Measurements from ENCODE around the gene BCAS4.

The BCAS4 gene

GRCh38 chr20:50904067-50904570, 109.3 kb downstream of the BCAS4 start:
- DNase-seq (ENCODE audit: low read depth in 3 of 3, low spot score in 1 of 3), result no peak

- DNase-seq (ENCODE audit: low read depth in 3 of 3, low spot score in 1 of 3), result no peak
Measured at GRCh38 chr20:50909413-50909812, 114.6 kb downstream of the BCAS4 start.

- DNase-seq (ENCODE audit: low read depth in 3 of 3, low spot score in 1 of 3), result no peak
Measured at GRCh38 chr20:50911030-50911429, 116.2 kb downstream of the BCAS4 start.

- no peak for DNase-seq (ENCODE audit: low read depth in 3 of 3, low spot score in 1 of 3)
Measured at GRCh38 chr20:50911716-50912115, 116.9 kb downstream of the BCAS4 start.

- no peak for DNase-seq (ENCODE audit: low read depth in 3 of 3, low spot score in 1 of 3)
Measured at GRCh38 chr20:50913690-50914375, 119.0 kb downstream of the BCAS4 start.

- no peak for DNase-seq (ENCODE audit: low read depth in 3 of 3, low spot score in 1 of 3)
Measured at GRCh38 chr20:50915424-50915823, 120.6 kb downstream of the BCAS4 start.

- no peak for DNase-seq (ENCODE audit: low read depth in 3 of 3, low spot score in 1 of 3)
Measured at GRCh38 chr20:50916257-50916656, 121.4 kb downstream of the BCAS4 start.

GRCh38 chr20:50916934-50917333, 122.1 kb downstream of the BCAS4 start:
- no peak for DNase-seq (ENCODE audit: low read depth in 3 of 3, low spot score in 1 of 3)

- no peak for DNase-seq (ENCODE audit: low read depth in 3 of 3, low spot score in 1 of 3)
Measured at GRCh38 chr20:50918403-50918802, 123.5 kb downstream of the BCAS4 start.

- no peak for DNase-seq (ENCODE audit: low read depth in 3 of 3, low spot score in 1 of 3)
Measured at GRCh38 chr20:50919567-50919966, 124.7 kb downstream of the BCAS4 start.

GRCh38 chr20:50920997-50921396, 126.1 kb downstream of the BCAS4 start:
- no peak for DNase-seq (ENCODE audit: low read depth in 3 of 3, low spot score in 1 of 3)

GRCh38 chr20:50921803-50922501, 127.1 kb downstream of the BCAS4 start:
- no peak for DNase-seq (ENCODE audit: low read depth in 3 of 3, low spot score in 1 of 3)

- DNase-seq (ENCODE audit: low read depth in 3 of 3, low spot score in 1 of 3), result no peak
Measured at GRCh38 chr20:50924261-50924920, 129.5 kb downstream of the BCAS4 start.

GRCh38 chr20:50926530-50926929, 131.7 kb downstream of the BCAS4 start:
- DNase-seq (ENCODE audit: low read depth in 3 of 3, low spot score in 1 of 3), result no peak
